Adrenal gland (tissue), 12 donors: ENCODE data around the gene PRAME. TPM values are rescaled to one million over a fixed set of nuclear protein-coding genes. Genes with fewer than 3 reads are reported as not detected.
"Not testable (repeated sequence)": the region's sequence is repeated elsewhere in the genome, so short reads cannot be mapped to it uniquely, and the experiment has no call there.

ENCODE experiments used
- DNase-seq, 7 donors: peaks; one replicate each; pipeline ENCODE4 v3.0.0-alpha.2; 2019 to 2020
- H3K27ac ChIP-seq, 5 donors: fragments of 200-600 bp; sonication (generic) in 4 of 5; 1 replicate in 3 of 5; 2 replicates in 2 of 5; pipeline versions ENCODE4 v1.5.1 to v1.8.0; 2016 to 2020; ENCODE audit warnings: mild to moderate bottlenecking in 1 of 5
- H3K27me3 ChIP-seq: fragments of 200-600 bp; 2 replicates; pipeline ENCODE4 v1.8.0; 2021
- H3K36me3 ChIP-seq, 2 donors: fragments of 200-600 bp; replicated peaks in 1 of 2; 1 replicate in 1 of 2; 2 replicates in 1 of 2; pipeline versions ENCODE4 v1.5.1 to v1.8.0; 2018 to 2022
- H3K4me1 ChIP-seq, 2 donors: fragments of 200-600 bp; replicated peaks in 1 of 2; 1 replicate in 1 of 2; 2 replicates in 1 of 2; pipeline versions ENCODE4 v1.5.1 to v1.8.0; 2018 to 2021
- H3K4me3 ChIP-seq, 4 donors: fragments of 200-600 bp; sonication (generic) in 3 of 4; one replicate each; pipeline ENCODE4 v1.5.1; 2016 to 2018
- H3K9me3 ChIP-seq, 3 donors: fragments of 200-600 bp; sonication (generic) in 1 of 3; replicated peaks in 1 of 3; 1 replicate in 2 of 3; 2 replicates in 1 of 3; pipeline versions ENCODE4 v1.5.1 to v1.8.0; 2016 to 2021
- POLR2A ChIP-seq, 2 donors: fragments of 450-650 bp; IDR thresholded peaks; one replicate each; pipeline ENCODE4 v1.6.1; 2017; ENCODE audit warnings: antibody characterized with exemption in 2 of 2, mild to moderate bottlenecking in 2 of 2, moderate library complexity in 1 of 2
- WGBS, 4 donors: extraction: QIAGEN DNeasy Blood & Tissue Kit in 2 of 4; methylation state at CpG; one replicate each; pipeline versions ENCODE4 v1.1.5 to v1.1.7; 2013 to 2017; 5-methylcytosine and 5-hydroxymethylcytosine counted together
- intact Hi-C, 2 donors: fragments of 100-400 bp; cut with DNase I; formaldehyde crosslinking; loops; one replicate each; pipeline versions ENCODE4 v1.14.1 to v1.15.0; 2022 to 2023
- polyA plus RNA-seq, 3 donors: library from polyadenylated mRNA; stranded (reverse); fragments of 200-250 nt in 2 of 3; fragments of 350-450 nt in 1 of 3; fragmentation: Illumina TruSeq in 1 of 3; extraction: RNeasy Lipid Tissue Mini Kit (QIAGEN cat#74804) in 1 of 3; gene quantifications; one replicate each; pipeline ENCODE4 v1.2.3, GENCODE V29; 2013 to 2014
- total RNA-seq, 9 donors: library from RNA; depleted of rRNA in 4 of 9; stranded (reverse); fragments of >200 nt in 4 of 9; fragments of 120-200 nt in 1 of 9; fragmentation: NEBNext Ultra II Directional in 1 of 9; extraction: Animal tissue kit (Norgen Biotek cat#: 25700) in 1 of 9; gene quantifications; one replicate each; pipeline versions ENCODE4 v1.1.0 to v1.2.4, GENCODE V29; 2013 to 2023
- TF ChIP-seq, protein P1 (sequence below), 6 experiments: fragments of 450-650 bp in 4 of 6; fragments of 200-600 bp in 2 of 6; sonication (generic) in 1 of 6; IDR thresholded peaks; 1 replicate in 5 of 6; 2 replicates in 1 of 6; pipeline versions ENCODE4 v1.5.1 to v1.8.0; 2016 to 2021; ENCODE audit warnings: antibody characterized with exemption in 6 of 6, mild to moderate bottlenecking in 2 of 6, moderate library complexity in 1 of 6
- donor health status: healthy with polysubstance abuse.
- donor health status: Bipolar disorder and iron deficiency.
- donor health status: DM: yes; HTN: yes; CAD: no.
- donor health status: DM: no; HTN: no; CAD: no.
- donor health status: DM: no; HTN: no; CAD: no.
- donor health status: DM: yes; HTN: yes; CAD: no.

PRAME gene
- total and polyA plus RNA-seq, 12 donors, result 0.78 to 11.6 (median 3.5) TPM

DNA sequence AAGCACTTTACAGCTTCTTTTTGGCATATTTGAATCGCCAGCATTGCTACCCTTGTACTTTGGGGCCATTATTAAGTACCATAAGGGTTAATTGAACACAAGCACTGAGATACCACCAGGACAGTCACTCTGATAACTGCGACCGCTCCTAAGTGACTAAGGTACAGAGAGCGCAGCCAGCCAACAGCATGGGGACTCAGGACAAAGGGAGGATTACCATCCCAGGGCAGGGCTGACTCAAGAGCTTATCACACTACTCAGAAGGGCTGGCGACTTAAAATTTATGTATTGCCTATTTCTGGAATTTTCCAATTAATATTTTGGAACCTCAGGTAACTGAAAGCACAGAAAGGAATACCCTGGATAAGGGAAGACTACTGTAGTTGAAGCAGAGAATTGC lies 39.5 kb downstream of the PRAME start:
- H3K36me3 ChIP-seq, result no peaks in the 10 kb centered on the region
- peak; percentile 27 to 80 (median 59) for DNase-seq
- peak overlapping the region in 2 of 4 donors; percentile 5 to 41 for H3K4me3 ChIP-seq
- no peaks in the 10 kb centered on the region for H3K27me3 ChIP-seq
- no peak for TF ChIP-seq POLR2A (IDR thresholded peaks at IDR 0.05)
- TF ChIP-seq, protein P1, sequence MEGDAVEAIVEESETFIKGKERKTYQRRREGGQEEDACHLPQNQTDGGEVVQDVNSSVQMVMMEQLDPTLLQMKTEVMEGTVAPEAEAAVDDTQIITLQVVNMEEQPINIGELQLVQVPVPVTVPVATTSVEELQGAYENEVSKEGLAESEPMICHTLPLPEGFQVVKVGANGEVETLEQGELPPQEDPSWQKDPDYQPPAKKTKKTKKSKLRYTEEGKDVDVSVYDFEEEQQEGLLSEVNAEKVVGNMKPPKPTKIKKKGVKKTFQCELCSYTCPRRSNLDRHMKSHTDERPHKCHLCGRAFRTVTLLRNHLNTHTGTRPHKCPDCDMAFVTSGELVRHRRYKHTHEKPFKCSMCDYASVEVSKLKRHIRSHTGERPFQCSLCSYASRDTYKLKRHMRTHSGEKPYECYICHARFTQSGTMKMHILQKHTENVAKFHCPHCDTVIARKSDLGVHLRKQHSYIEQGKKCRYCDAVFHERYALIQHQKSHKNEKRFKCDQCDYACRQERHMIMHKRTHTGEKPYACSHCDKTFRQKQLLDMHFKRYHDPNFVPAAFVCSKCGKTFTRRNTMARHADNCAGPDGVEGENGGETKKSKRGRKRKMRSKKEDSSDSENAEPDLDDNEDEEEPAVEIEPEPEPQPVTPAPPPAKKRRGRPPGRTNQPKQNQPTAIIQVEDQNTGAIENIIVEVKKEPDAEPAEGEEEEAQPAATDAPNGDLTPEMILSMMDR (IDR thresholded peaks at IDR 0.05), result no peak
- intact Hi-C loops, result no loop called here
- H3K27ac ChIP-seq, result peak overlapping the region in 4 of 5 donors; percentile 14 to 83 (median 66)
- no peaks in the 10 kb centered on the region for H3K9me3 ChIP-seq
- peaks cover 0 to 6% of the 10 kb centered on the region in 2 donors for H3K4me1 ChIP-seq
- WGBS, 4 donors, result 35 to 49% (median 46%) methylated on average over 5 of the region's 5 CpGs

DNA sequence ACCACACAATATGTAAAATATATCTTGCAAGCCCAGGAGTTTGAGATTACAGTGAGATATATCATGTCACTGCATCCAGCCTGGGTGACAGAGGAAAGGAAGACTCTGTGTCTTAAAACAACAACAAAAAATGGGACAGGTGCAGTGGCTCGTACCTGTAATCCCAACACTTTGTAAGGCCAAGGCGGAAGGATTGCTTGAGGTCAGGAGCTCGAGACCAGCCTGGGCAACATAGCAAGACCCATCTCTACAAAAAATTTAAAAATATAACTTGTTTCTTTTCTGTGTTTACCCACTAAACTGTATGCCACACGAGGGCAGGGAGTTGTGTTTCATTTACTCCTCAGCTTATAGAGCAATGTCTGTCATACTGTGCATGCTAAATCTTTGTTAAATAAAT lies 42.1 kb downstream of the PRAME start:
- Histone ChIP-seq H3K4me3 (no peak overlapping the region), H3K27ac (no peak overlapping the region), H3K36me3 (no peaks in the 10 kb centered on the region), H3K9me3 (no peaks in the 10 kb centered on the region), H3K27me3 (no peaks in the 10 kb centered on the region), H3K4me1 (peaks cover 0 to 6% of the 10 kb centered on the region in 2 donors)
- WGBS, 4 donors, result 65 to 83% (median 78%) methylated on average over 4 of the region's 4 CpGs
- TF ChIP-seq POLR2A (IDR thresholded peaks at IDR 0.05), result no peak
- TF ChIP-seq, protein P1 (IDR thresholded peaks at IDR 0.05), result no peak
- no peak for DNase-seq
- intact Hi-C loops, result no loop called here

DNA sequence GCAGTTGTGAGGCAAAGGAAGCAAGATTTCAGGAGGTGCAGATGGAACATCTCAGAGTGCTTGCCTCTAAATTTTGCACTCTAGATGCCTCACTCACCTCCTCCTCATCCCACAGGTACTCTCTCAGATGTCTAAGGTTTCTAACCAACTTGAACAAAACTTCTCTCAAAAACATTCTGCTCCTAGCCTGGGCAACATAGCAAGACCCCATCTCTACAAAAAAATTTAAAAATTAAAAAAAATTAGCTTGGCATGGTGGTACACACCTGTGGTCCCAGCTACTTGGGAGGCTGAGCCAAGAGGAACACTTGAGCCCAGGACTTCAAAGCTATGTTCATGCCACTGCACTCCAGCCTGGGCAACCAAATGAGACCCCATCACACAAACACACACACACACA lies 43.2 kb downstream of the PRAME start:
- intact Hi-C loops, result no loop called here
- Histone ChIP-seq H3K36me3 (no peaks in the 10 kb centered on the region), H3K4me3 (no peak overlapping the region), H3K27ac (no peak overlapping the region), H3K27me3 (no peaks in the 10 kb centered on the region), H3K9me3 (no peaks in the 10 kb centered on the region), H3K4me1 (peaks cover 0 to 6% of the 10 kb centered on the region in 2 donors)
- no peak for TF ChIP-seq POLR2A (IDR thresholded peaks at IDR 0.05)
- TF ChIP-seq, protein P1 (IDR thresholded peaks at IDR 0.05), result no peak
- DNase-seq, result no peak

DNA sequence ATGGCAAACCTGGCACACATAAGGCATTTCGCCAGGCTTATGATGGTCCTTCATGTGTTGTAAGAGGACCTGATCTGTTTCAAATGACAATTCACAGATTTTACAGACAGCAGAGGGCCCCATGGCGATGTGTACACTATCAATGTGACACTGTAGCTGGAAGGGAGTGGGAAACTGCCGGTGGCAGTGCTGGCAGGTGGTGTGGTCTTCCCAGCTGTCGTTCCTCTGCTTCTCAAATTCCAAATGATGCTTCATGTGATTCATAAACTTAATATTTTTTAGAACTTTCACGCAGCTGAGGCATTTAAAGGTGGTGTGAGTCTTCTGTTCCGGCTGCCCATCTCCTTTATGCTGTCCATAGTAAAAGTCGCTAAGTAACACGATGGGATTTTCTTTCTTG lies 44.6 kb downstream of the PRAME start:
- H3K4me1 ChIP-seq, H3K27me3 ChIP-seq, intact Hi-C loops, H3K36me3 ChIP-seq, DNase-seq, H3K9me3 ChIP-seq, H3K27ac ChIP-seq, H3K4me3 ChIP-seq: not testable (repeated sequence)
- WGBS, 4 donors, result 68 to 82% (median 75%) methylated on average over 8 of the region's 8 CpGs

DNA sequence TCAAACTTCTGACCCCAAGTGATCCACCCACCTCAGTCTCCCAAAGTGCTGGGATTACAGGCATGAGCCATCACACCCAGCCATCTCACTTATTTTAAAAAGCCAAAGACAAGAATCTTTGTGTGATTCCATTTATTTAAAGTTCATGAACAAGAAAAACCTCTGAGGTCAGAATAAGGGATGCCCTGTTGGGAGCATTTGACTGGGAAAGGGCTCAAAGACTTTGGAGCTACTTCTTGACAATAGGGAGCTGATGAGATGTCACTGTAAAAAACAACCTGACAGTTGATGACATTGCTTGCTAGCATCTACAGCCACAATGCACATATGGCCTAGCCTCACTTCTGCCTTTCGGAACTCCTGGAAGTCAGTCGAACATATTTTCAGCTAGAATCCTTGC lies 45.4 kb downstream of the PRAME start:
- DNase-seq, result no peak
- Histone ChIP-seq H3K36me3 (no peaks in the 10 kb centered on the region), H3K9me3 (no peaks in the 10 kb centered on the region), H3K27me3 (no peaks in the 10 kb centered on the region), H3K4me3 (no peak overlapping the region), H3K27ac (no peak overlapping the region), H3K4me1 (no peaks in the 10 kb centered on the region)
- TF ChIP-seq, protein P1 (IDR thresholded peaks at IDR 0.05), result no peak
- TF ChIP-seq POLR2A (IDR thresholded peaks at IDR 0.05), result no peak
- intact Hi-C loops, result no loop called here
- WGBS, 4 donors, result 88 to 100% (median 95%) methylated on average over 2 of the region's 2 CpGs
